Stimulated activated CD4-positive, alpha-beta T cell treated with anti-CD3 and anti-CD28 coated beads, Interleukin-12 subunit alpha, Interleukin-12 subunit beta, amount 100 ng/mL, for 24 hours (primary cell): ENCODE data around the gene TMEM117.

Experiments
- DNase-seq, 2 experiments: peaks; one replicate each; pipeline ENCODE4 v3.0.0-alpha.2; 2020; ENCODE audit warnings: low read depth in 2 of 2

The TMEM117 gene

DNA sequence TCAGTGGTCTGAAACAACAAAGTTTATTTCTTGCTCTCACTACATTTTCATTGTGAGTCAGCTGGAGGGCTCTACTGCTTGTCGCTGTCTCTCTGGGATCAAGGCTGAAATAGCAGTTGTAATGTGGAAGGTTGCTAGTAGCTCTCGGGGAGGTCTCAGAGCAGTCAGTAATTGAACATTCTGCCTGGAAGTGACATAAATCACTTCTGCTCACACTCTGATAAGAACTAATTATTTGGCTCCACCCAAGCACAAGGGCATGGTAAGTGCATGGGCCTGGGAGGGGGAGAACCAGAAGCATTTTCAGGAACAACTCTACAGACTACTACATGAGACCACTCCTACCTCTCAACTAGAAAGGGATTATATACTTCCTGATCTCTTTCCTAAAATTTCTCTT is 128.2 kb downstream of the TMEM117 start:
- no peak for DNase-seq

DNA sequence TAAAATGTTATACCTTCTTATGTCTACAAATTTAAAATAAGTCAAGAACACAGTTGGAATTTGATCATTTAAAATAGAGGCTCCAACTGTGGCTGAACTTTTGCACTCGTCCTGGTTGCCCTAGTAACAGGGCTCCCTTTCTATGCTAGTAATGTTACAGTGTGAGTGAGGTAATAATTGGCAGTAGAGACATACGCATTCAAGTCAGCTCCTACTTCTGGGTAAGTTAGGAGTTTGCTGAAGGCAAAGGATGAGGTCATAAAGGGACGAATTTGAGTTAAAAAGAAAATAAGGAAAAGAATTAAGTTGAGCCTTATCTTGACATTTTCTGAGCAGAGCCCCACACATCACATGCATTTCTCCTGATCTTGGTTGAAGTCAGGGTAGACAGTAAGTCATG is 129.1 kb downstream of the TMEM117 start:
- no peak for DNase-seq

DNA sequence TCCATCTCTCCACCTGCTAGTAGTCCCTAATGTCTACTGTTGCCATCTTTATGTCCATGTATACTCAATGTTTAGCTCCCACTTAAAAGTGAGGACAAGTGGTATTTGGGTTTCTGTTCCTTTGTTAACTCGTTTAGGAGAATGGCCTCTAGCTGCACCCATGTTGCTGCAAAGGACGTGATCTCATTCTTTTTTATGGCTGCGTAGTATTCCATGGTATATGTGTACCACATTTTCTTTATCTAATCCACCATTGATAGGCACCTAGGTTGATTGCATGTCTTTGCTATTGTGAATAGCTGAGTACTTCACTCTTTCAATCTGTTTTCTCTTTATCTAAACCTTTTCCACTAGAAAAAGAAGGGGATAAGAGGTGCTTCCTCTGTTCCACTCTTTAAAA is 130.0 kb downstream of the TMEM117 start:
- no peak for DNase-seq

DNA sequence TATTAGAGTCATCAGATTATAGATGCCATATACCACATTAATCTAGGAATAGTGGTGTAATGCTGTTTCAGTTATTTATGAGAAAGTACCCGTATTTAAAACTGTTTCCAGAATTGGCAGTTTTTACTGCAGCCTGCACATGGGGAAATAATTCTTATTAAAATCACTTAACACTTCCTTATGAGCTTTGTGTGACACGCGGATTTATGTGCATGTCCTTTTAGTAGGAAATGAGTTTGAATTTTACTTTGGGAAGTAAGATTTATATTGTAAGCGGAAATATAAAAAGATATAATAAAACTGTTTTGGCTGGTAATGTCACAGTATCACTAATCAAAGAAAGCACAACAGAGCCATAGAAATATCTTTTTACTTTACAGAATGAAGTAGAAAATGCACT is 132.9 kb downstream of the TMEM117 start:
- no peak for DNase-seq

GRCh38 chr12:43969882-43970281 is 134.0 kb downstream of the TMEM117 start:
- DNase-seq, result no peak

DNA sequence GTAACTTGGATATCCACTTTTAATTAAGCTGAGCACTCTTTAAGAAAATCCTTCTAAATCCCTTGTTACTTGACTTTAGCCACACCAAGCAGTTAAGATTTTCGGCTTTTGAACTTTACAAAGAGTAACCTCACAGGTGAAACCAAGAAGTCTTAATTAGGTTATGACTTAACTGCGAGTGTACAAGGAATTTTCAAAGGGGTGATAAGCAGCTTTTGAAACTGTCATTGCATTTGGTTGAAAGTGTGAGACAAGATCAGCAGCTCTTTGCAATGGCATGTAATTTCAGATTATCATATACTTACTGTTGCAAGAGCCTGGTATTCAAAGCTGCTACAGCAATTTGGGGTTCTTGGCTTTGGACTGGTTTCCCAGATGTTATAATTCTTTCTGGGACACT is 137.5 kb downstream of the TMEM117 start:
- no peak for DNase-seq

DNA sequence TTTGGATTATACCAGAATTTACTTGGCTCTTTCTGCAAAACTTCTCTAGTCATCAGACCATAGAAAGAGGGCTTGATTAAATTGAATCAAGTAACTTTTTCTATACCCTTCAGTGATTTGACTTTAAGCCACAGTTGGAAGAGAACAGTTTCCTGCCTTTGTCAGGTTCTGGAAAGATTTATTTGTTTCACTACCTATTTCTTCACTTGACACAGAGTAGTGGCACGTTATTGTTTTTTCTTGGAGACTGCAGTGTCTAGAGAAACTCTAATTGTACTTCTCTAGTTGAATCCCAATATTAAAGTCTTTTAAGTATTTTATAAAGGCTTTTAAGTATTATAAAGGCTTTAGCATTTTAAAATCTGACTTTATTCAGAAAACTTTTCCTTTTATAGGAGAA is 138.1 kb downstream of the TMEM117 start:
- no peak for DNase-seq

- DNase-seq, result no peak
Measured at GRCh38 chr12:43976027-43976426, 140.1 kb downstream of the TMEM117 start.

GRCh38 chr12:43978556-43978955 is 142.7 kb downstream of the TMEM117 start:
- DNase-seq, result no peak

DNA sequence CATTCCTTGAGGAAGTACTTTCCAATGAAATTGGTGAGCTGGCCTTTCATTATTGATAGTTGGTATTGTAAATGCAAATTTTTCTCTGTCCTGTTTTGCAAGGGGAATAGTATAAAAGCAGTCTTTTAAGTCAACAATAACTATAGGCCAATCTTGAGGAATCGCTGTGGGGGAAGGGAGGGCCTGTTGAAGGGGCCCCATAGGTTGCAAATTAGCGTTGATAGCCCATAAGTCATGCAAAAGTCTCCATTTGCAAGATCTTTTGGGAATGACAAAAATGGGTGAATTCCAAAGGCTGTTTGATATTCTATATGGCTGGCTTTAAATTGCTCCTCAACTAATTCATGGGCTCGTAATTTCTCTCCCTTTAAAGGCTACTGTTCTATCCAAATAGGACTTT is 143.6 kb downstream of the TMEM117 start:
- no peak for DNase-seq

- DNase-seq, result no peak
Measured at GRCh38 chr12:43980627-43981191, 144.8 kb downstream of the TMEM117 start.

DNA sequence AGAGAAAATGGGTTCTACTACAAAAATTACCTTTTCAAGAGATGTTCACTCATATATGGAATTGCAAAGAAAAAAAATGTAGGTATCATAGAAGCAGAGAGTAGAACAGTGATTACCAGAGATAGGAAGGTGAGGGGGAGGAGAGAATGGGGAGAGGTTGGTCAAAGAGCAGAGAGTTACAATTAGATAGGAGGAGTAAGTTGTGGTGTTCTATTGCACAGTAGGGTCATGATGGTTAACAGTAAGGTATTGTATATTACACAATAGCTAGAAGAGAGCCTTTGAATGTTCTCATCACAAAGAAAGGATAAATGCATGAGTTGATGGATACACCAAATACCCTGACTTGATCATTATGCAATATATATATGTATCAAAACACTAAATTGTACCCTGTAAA is 145.8 kb downstream of the TMEM117 start:
- DNase-seq, result no peak

- DNase-seq, result no peak
Measured at GRCh38 chr12:43982544-43982943, 146.7 kb downstream of the TMEM117 start.

GRCh38 chr12:43988838-43989560 is 153.1 kb downstream of the TMEM117 start:
- DNase-seq, result no peak

GRCh38 chr12:43992856-43993255 is 157.0 kb downstream of the TMEM117 start:
- no peak for DNase-seq

DNA sequence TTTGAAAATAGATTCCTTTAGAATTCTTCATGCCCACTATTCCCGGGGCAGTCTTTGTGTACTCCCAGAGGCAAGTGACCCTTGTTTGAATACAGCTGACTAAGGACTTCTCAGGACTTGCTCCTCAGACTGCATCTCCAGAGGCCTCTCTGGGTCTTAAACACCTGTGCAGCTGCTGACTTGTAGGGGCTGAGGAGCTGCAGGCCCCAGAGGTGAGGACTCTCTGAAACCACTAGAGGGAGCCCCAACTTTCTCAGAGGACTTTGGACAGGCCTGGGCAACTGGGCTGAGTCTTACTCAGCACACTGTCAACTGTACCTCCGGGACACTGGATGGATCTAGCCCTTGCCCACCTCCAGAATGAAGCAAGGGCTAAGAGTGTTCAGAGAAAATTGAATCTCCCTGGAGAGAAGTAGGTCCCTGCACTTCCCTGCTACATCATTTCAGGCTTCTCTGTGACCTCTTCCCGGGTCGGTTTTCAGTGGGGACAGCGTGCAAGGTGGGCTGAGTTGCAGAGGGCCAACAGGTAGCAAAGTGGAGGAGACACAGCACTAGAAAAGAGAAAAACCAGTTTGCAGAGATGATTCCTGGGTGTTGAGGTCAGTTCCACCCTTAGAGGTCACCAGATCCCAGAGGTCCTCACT is 164.6 kb downstream of the TMEM117 start:
- DNase-seq, result no peak

DNA sequence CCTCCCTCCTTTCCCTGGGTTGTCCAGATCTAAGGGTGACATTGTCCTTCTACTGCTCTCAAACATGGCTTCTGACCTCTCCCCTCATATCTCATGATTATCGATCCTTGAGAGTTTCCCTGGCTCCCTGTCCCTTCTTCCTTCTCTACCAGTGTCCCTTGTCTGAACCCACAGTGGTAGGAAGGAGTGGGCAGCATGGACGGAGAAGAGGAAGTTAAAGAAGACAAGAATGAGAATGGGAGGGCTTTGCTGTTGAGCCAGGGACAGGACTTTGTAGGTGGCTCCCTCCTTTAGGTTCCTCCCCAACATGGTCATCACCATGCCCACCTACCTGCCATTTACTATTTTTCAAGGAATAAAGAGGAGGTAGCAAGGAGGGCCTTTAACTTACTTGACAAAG is 166.7 kb downstream of the TMEM117 start:
- no peak for DNase-seq

DNA sequence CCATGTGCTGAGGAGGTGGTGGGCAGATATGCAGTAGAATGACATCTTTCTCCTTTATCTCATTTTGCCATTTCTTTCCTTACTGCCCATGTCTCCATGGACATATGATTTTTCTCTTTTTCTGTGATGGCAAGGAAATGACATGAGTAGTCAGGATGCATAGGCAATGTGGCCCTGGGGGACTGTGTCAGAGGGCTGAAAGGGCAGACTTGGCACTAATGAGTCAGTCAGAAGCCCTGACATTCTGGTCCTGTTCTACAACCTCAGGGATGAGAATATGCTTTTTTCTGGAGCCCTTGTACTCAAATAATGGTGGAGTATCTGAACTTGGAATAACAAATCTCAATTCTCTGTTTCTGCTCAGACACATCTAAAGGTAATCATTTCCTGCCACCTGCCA is 167.8 kb downstream of the TMEM117 start:
- DNase-seq, result no peak

DNA sequence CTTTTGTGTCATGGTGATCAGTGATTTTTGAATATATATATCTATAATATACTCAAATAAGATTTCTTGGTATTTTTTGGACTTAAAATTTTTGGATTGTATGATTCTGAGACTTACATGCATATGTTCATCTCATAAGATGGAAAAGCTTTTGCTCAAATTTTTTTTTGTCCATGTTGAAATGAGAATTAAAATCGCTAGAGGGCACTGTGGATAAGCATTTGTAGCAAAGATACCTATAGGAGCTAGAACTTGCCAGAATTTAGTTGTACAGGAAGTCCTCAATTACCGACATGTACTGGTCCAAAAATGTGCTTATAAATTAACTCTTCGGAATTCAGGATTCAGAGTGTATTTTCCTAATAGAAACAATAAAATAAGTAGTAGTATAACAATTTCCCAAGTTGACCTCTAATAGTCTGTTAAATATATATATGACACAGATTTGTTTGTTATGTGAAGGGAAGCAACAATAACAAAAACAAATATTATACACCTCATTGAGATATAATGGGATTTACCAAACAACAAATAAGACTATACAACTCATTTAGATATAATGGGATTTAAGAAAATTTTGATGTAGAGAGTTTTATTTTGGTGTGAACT is 179.6 kb downstream of the TMEM117 start:
- DNase-seq, result no peak

GRCh38 chr12:44017216-44017615 is 181.3 kb downstream of the TMEM117 start:
- no peak for DNase-seq

- DNase-seq, result no peak
Measured at GRCh38 chr12:44019118-44019517, 183.2 kb downstream of the TMEM117 start.

DNA sequence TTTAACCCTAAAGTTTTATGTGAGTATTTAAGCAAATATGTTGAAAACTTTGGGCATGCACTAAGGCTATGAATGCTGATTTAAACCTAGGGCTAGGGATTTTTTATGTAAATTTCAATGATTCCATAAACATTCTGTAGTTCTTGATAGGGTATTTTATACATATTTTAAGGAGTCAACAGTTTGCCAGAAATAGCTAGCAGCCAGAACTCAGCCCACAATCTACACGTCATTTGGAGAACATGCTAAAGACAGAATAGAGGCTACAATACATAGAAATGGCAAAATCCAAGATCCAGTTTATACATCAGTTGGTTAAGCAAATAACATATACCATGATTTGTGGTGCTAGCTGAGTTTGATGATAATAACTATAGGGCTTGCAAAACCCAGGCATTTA is 184.7 kb downstream of the TMEM117 start:
- no peak for DNase-seq

- no peak for DNase-seq
Measured at GRCh38 chr12:44021471-44021971, 185.6 kb downstream of the TMEM117 start.
